GM12878 (cell line): Measurements from ENCODE around the gene CHST13.

Experiments
- BACH1 ChIP-seq: fragments of 450-650 bp; IDR thresholded peaks from 2 replicates; pipeline ENCODE4 v1.6.1; 2017; ENCODE audit warnings: mild to moderate bottlenecking, borderline replicate concordance
- ETV6 ChIP-seq, 2 experiments: fragments of 450-650 bp in 1 of 2; IDR thresholded peaks in 1 of 2; conservative IDR thresholded peaks in 1 of 2; 2 replicates each; pipeline ENCODE4 v1.6.1; 2014; ENCODE audit warnings: antibody characterized with exemption in 1 of 2, borderline replicate concordance in 1 of 2, low read depth in 1 of 2, mild to moderate bottlenecking in 1 of 2, moderate library complexity in 1 of 2
- EZH2 ChIP-seq: IDR thresholded peaks from 2 replicates; pipeline ENCODE4 v1.6.1; 2012; ENCODE audit warnings: low read depth, mild to moderate bottlenecking, control low read depth, inconsistent platforms, low read length, borderline replicate concordance; ENCODE audit not compliant: control insufficient read depth
- KDM1A ChIP-seq: fragments of 200-600 bp; sonication (generic); IDR thresholded peaks from 2 replicates; pipeline ENCODE4 v1.6.1; 2016; ENCODE audit warnings: borderline replicate concordance
- POLR2A ChIP-seq: IDR thresholded peaks from 2 replicates; pipeline ENCODE4 v1.6.1; 2011; ENCODE audit warnings: low read depth, mild to moderate bottlenecking, low read length
- POU2F2 ChIP-seq: IDR thresholded peaks from 3 replicates; pipeline ENCODE4 v1.6.1; 2011; ENCODE audit warnings: low read depth, mild to moderate bottlenecking, low read length, borderline replicate concordance
- RAD51 ChIP-seq: fragments of 450-650 bp; IDR thresholded peaks from 2 replicates; pipeline ENCODE4 v1.6.1; 2016; ENCODE audit warnings: moderate library complexity, mild to moderate bottlenecking, inconsistent platforms
- SMC3 ChIP-seq: IDR thresholded peaks from 2 replicates; pipeline ENCODE4 v1.6.1; 2011; ENCODE audit warnings: low read length, improper control_type of control experiment, borderline replicate concordance
- SREBF1 ChIP-seq: IDR thresholded peaks from 2 replicates; pipeline ENCODE4 v1.6.1; 2012; ENCODE audit warnings: mild to moderate bottlenecking, low read length
- TF ChIP-seq, protein P1 (sequence below): IDR thresholded peaks from 2 replicates; pipeline ENCODE4 v1.6.1; 2011; ENCODE audit warnings: low read depth, low read length, improper control_type of control experiment, borderline replicate concordance
- TF ChIP-seq, protein P2 (sequence below), 3 experiments: IDR thresholded peaks in 2 of 3; conservative IDR thresholded peaks in 1 of 3; 2 replicates each; pipeline ENCODE4 v1.5.1; 2011; ENCODE audit warnings: low read depth in 3 of 3, low read length in 3 of 3, mild to moderate bottlenecking in 3 of 3, control low read depth in 2 of 3, moderate library complexity in 2 of 3, inconsistent platforms in 1 of 3, mixed read lengths in 1 of 3; ENCODE audit not compliant: control insufficient read depth in 2 of 3, insufficient read depth in 1 of 3; ENCODE audit errors: extremely low read depth in 1 of 3
- TF ChIP-seq, protein P3 (sequence below): fragments of 450-650 bp; IDR thresholded peaks from 2 replicates; pipeline ENCODE4 v1.6.1; 2016; ENCODE audit warnings: mild to moderate bottlenecking, moderate library complexity, borderline replicate concordance
- TF ChIP-seq, protein P4 (sequence below): IDR thresholded peaks from 2 replicates; pipeline ENCODE4 v1.6.1; 2012; ENCODE audit warnings: mild to moderate bottlenecking, low read depth, low read length

DNA sequence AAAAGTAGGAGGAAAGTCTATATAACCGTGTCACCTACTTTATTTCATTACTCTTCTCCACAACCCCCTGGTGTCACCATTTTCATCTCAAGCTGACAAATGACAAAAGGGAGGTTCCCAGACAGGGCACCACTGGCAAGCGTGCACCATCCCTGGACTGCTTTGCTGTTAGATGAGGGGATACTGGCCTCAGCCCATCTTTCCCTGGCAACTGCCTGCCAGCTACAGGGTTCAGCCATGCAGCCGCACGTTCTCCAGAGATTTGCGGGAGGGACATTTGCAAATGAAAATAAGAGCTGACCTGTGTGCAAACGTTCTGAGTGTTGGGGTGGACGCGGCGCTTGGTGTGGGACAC lies 7.0 kb upstream of the CHST13 start:
- TF ChIP-seq POLR2A (no peak), BACH1 (no peak), SMC3 (no peak), EZH2 (no peak), POU2F2 (no peak), SREBF1 (no peak), ETV6 (conservative IDR thresholded peaks at IDR 0.05 in 1 of 2, IDR thresholded peaks at IDR 0.05 in 1 of 2; ENCODE audit: borderline replicate concordance in 1 of 2, low read depth in 1 of 2) (no peak), RAD51 (no peak), KDM1A (no peak)
- TF ChIP-seq, protein P1, sequence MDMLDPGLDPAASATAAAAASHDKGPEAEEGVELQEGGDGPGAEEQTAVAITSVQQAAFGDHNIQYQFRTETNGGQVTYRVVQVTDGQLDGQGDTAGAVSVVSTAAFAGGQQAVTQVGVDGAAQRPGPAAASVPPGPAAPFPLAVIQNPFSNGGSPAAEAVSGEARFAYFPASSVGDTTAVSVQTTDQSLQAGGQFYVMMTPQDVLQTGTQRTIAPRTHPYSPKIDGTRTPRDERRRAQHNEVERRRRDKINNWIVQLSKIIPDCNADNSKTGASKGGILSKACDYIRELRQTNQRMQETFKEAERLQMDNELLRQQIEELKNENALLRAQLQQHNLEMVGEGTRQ: no peak
- TF ChIP-seq, protein P2, sequence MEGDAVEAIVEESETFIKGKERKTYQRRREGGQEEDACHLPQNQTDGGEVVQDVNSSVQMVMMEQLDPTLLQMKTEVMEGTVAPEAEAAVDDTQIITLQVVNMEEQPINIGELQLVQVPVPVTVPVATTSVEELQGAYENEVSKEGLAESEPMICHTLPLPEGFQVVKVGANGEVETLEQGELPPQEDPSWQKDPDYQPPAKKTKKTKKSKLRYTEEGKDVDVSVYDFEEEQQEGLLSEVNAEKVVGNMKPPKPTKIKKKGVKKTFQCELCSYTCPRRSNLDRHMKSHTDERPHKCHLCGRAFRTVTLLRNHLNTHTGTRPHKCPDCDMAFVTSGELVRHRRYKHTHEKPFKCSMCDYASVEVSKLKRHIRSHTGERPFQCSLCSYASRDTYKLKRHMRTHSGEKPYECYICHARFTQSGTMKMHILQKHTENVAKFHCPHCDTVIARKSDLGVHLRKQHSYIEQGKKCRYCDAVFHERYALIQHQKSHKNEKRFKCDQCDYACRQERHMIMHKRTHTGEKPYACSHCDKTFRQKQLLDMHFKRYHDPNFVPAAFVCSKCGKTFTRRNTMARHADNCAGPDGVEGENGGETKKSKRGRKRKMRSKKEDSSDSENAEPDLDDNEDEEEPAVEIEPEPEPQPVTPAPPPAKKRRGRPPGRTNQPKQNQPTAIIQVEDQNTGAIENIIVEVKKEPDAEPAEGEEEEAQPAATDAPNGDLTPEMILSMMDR (IDR thresholded peaks at IDR 0.05 in 2 of 3, conservative IDR thresholded peaks at IDR 0.05 in 1 of 3; ENCODE audit: control insufficient read depth in 2 of 3, extremely low read depth in 1 of 3, insufficient read depth in 1 of 3, low read depth in 3 of 3, low read length in 3 of 3): no peak
- TF ChIP-seq, protein P3, sequence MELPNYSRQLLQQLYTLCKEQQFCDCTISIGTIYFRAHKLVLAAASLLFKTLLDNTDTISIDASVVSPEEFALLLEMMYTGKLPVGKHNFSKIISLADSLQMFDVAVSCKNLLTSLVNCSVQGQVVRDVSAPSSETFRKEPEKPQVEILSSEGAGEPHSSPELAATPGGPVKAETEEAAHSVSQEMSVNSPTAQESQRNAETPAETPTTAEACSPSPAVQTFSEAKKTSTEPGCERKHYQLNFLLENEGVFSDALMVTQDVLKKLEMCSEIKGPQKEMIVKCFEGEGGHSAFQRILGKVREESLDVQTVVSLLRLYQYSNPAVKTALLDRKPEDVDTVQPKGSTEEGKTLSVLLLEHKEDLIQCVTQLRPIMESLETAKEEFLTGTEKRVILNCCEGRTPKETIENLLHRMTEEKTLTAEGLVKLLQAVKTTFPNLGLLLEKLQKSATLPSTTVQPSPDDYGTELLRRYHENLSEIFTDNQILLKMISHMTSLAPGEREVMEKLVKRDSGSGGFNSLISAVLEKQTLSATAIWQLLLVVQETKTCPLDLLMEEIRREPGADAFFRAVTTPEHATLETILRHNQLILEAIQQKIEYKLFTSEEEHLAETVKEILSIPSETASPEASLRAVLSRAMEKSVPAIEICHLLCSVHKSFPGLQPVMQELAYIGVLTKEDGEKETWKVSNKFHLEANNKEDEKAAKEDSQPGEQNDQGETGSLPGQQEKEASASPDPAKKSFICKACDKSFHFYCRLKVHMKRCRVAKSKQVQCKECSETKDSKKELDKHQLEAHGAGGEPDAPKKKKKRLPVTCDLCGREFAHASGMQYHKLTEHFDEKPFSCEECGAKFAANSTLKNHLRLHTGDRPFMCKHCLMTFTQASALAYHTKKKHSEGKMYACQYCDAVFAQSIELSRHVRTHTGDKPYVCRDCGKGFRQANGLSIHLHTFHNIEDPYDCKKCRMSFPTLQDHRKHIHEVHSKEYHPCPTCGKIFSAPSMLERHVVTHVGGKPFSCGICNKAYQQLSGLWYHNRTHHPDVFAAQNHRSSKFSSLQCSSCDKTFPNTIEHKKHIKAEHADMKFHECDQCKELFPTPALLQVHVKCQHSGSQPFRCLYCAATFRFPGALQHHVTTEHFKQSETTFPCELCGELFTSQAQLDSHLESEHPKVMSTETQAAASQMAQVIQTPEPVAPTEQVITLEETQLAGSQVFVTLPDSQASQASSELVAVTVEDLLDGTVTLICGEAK: no peak
- TF ChIP-seq, protein P4, sequence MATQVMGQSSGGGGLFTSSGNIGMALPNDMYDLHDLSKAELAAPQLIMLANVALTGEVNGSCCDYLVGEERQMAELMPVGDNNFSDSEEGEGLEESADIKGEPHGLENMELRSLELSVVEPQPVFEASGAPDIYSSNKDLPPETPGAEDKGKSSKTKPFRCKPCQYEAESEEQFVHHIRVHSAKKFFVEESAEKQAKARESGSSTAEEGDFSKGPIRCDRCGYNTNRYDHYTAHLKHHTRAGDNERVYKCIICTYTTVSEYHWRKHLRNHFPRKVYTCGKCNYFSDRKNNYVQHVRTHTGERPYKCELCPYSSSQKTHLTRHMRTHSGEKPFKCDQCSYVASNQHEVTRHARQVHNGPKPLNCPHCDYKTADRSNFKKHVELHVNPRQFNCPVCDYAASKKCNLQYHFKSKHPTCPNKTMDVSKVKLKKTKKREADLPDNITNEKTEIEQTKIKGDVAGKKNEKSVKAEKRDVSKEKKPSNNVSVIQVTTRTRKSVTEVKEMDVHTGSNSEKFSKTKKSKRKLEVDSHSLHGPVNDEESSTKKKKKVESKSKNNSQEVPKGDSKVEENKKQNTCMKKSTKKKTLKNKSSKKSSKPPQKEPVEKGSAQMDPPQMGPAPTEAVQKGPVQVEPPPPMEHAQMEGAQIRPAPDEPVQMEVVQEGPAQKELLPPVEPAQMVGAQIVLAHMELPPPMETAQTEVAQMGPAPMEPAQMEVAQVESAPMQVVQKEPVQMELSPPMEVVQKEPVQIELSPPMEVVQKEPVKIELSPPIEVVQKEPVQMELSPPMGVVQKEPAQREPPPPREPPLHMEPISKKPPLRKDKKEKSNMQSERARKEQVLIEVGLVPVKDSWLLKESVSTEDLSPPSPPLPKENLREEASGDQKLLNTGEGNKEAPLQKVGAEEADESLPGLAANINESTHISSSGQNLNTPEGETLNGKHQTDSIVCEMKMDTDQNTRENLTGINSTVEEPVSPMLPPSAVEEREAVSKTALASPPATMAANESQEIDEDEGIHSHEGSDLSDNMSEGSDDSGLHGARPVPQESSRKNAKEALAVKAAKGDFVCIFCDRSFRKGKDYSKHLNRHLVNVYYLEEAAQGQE: no peak
